ENCODE measurements around the gene JOSD2.
A peak's percentile ranks its signal among the peaks of the same experiment; 100 is the strongest.

Gene JOSD2

DNA sequence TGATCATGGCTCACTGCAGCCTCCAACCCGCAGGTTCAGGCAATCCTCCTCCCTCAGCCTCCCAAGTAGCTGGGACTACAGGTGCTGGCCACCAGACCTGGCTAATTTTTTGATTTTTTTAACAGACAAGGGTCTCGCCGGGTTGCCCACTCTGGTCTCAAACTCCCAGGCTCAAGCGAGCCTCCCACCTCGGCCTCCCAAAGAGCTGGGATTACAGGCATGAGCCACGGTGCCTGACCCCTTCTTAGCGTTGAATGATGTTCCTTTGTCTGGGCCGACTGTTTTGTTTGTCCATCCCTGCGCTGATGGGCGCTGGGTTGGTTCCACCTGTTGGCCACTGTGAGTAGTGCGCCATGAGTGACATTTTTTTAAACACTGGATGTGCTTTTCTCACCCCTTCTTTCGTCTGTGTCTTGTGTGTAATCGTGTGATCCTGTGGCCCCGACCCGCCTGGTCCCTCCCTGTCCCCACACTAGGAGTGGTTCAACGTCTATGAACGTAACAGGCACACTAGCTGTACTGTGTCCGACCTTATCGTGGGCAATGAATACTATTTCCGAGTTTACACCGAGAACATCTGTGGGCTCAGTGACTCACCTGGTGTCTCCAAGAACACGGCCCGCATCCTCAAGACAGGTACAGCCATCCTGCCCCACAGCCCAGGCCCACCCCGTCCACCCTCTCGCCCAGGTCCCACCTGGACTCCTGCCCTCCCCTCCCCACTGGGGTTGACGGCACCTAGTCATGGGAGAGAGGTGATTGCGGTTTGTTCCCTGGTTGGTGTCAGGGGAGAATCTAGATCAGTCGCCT lies 49.7 kb downstream of the JOSD2 start:
- Histone ChIP-seq H3K4me3 (replicated peaks; ENCODE audit: insufficient read depth, low read length) (no peak overlapping the region), H3K27ac (replicated peaks) (no peak overlapping the region)

DNA sequence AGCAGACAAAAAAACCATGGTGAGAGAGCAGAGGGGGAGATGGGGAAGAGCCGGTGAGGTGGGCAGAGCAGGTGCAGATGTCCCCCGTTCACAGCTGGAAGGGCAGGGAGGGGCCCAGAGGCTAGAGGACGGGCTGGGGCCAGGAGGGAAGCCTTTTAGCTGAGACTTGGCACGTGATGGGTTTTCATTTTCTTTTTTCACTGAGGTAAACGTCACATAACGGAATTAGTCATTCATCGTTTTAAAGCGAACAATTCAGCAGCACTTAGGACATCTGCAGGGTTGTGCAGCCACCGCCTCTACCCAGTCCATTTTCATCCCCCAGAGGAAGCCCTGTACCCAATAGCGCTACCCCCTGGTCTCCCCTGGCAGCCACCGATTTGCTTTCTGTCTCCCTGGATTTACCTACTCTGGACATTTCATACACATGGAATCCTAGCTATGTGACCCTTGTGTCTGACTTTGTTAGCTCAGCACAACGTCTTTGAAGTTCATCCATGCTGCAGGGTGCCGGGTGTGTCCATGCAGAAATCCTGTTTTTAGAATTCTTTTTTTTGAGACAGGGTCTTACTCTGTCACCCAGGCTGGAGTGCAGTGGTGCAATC lies 50.7 kb downstream of the JOSD2 start:
- DNase-seq (ENCODE audit: low read depth in 1 of 2, low spot score in 1 of 2): no peak
- no peak overlapping the region for H3K27ac ChIP-seq (replicated peaks)
- no peak overlapping the region for H3K4me3 ChIP-seq (replicated peaks; ENCODE audit: insufficient read depth, low read length)
- H3K27me3 ChIP-seq (ENCODE audit: insufficient read depth, poor library complexity, severe bottlenecking): no peaks in the 10 kb centered on the region
- TF ChIP-seq, protein P1, sequence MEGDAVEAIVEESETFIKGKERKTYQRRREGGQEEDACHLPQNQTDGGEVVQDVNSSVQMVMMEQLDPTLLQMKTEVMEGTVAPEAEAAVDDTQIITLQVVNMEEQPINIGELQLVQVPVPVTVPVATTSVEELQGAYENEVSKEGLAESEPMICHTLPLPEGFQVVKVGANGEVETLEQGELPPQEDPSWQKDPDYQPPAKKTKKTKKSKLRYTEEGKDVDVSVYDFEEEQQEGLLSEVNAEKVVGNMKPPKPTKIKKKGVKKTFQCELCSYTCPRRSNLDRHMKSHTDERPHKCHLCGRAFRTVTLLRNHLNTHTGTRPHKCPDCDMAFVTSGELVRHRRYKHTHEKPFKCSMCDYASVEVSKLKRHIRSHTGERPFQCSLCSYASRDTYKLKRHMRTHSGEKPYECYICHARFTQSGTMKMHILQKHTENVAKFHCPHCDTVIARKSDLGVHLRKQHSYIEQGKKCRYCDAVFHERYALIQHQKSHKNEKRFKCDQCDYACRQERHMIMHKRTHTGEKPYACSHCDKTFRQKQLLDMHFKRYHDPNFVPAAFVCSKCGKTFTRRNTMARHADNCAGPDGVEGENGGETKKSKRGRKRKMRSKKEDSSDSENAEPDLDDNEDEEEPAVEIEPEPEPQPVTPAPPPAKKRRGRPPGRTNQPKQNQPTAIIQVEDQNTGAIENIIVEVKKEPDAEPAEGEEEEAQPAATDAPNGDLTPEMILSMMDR (IDR thresholded peaks at IDR 0.05; ENCODE audit: insufficient read depth, low read length): no peak
- no peak for TF ChIP-seq POLR2AphosphoS5 (IDR thresholded peaks at IDR 0.05; ENCODE audit: low read depth)
- TF ChIP-seq, protein P2, sequence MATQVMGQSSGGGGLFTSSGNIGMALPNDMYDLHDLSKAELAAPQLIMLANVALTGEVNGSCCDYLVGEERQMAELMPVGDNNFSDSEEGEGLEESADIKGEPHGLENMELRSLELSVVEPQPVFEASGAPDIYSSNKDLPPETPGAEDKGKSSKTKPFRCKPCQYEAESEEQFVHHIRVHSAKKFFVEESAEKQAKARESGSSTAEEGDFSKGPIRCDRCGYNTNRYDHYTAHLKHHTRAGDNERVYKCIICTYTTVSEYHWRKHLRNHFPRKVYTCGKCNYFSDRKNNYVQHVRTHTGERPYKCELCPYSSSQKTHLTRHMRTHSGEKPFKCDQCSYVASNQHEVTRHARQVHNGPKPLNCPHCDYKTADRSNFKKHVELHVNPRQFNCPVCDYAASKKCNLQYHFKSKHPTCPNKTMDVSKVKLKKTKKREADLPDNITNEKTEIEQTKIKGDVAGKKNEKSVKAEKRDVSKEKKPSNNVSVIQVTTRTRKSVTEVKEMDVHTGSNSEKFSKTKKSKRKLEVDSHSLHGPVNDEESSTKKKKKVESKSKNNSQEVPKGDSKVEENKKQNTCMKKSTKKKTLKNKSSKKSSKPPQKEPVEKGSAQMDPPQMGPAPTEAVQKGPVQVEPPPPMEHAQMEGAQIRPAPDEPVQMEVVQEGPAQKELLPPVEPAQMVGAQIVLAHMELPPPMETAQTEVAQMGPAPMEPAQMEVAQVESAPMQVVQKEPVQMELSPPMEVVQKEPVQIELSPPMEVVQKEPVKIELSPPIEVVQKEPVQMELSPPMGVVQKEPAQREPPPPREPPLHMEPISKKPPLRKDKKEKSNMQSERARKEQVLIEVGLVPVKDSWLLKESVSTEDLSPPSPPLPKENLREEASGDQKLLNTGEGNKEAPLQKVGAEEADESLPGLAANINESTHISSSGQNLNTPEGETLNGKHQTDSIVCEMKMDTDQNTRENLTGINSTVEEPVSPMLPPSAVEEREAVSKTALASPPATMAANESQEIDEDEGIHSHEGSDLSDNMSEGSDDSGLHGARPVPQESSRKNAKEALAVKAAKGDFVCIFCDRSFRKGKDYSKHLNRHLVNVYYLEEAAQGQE (IDR thresholded peaks at IDR 0.05; ENCODE audit: insufficient replicate concordance, low read depth): no peak
- no peak for TF ChIP-seq SPI1 (IDR thresholded peaks at IDR 0.05; ENCODE audit: borderline replicate concordance, low read depth)
- no peak for TF ChIP-seq GABPA (IDR thresholded peaks at IDR 0.05; ENCODE audit: low read depth)

More for the DNA sequence above, 49.7 kb downstream of the JOSD2 start:
- TF ChIP-seq, protein P1 (IDR thresholded peaks at IDR 0.05; ENCODE audit: insufficient read depth, low read length): peak; percentile 90
- no peak for TF ChIP-seq SPI1 (IDR thresholded peaks at IDR 0.05; ENCODE audit: borderline replicate concordance, low read depth)
- TF ChIP-seq, protein P2 (IDR thresholded peaks at IDR 0.05; ENCODE audit: insufficient replicate concordance, low read depth): no peak
- H3K27me3 ChIP-seq (ENCODE audit: insufficient read depth, poor library complexity, severe bottlenecking): no peaks in the 10 kb centered on the region
- DNase-seq (ENCODE audit: low read depth in 1 of 2, low spot score in 1 of 2): peak; percentile 24 to 58

DNA sequence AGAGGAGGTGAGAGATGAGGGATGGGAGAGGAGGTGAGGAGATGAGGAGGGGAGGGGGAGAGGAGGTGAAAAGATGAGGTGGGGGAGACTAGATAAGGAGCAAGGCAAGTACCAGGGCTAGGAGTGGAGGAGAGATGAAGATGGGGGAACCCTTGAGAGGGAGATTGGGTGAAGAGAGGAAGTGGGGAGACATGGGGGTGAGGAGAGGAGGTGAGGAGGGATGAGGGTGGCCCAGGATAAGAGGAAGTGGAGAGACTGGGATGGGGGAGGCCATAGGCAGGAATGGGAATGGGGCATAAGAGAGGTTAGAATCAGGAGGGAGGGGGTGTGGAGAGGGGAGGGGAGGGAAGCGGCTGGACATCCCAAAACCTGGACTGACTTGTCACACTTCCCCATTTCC lies 51.4 kb downstream of the JOSD2 start:
- Histone ChIP-seq H3K27ac (replicated peaks) (no peak overlapping the region), H3K27me3 (ENCODE audit: insufficient read depth, poor library complexity, severe bottlenecking) (no peaks in the 10 kb centered on the region)
- TF ChIP-seq SPI1 (IDR thresholded peaks at IDR 0.05; ENCODE audit: borderline replicate concordance, low read depth) (peak; percentile 19; the same call in 1 of the 2 replicates), POLR2AphosphoS5 (IDR thresholded peaks at IDR 0.05; ENCODE audit: low read depth) (no peak)
- TF ChIP-seq, protein P2 (IDR thresholded peaks at IDR 0.05; ENCODE audit: insufficient replicate concordance, low read depth): no peak

More for the DNA sequence above, 51.4 kb downstream of the JOSD2 start:
- no peak overlapping the region for H3K4me3 ChIP-seq (replicated peaks; ENCODE audit: insufficient read depth, low read length)
- DNase-seq (ENCODE audit: low read depth in 1 of 2, low spot score in 1 of 2): no peak

Data from HL-60 (cell line).